ENCODE measurements around the gene VTCN1.

Gene VTCN1

GRCh38 chr1:117208580-117208979 is 2.1 kb downstream of the VTCN1 start:
- DNase-seq: no peak

- DNase-seq: no peak
Observed at GRCh38 chr1:117205368-117205767, 5.4 kb downstream of the VTCN1 start.

DNA sequence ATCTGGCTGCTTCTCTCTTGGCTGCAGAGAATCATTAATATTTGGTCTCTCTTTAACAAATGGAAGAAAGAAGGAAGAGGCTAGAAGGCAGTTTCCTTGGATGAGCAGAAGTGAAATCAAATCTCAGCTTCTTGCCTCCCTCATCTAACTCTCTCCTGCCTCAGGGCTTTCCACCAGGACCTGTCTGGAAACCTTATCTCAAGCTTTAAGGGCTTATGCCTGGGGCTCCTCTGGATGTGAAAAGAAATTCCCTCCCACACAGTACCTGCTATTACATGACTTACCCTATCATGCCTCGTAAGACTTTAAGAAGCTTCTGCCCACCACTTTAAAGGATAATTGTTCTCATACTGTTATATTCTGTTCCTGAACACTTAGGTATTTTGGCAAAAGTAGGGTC is 8.9 kb downstream of the VTCN1 start:
- DNase-seq: no peak

- no peak for DNase-seq
Observed at GRCh38 chr1:117198097-117198496, 12.6 kb downstream of the VTCN1 start.

GRCh38 chr1:117189726-117190125 is 21.0 kb downstream of the VTCN1 start:
- DNase-seq: no peak

DNA sequence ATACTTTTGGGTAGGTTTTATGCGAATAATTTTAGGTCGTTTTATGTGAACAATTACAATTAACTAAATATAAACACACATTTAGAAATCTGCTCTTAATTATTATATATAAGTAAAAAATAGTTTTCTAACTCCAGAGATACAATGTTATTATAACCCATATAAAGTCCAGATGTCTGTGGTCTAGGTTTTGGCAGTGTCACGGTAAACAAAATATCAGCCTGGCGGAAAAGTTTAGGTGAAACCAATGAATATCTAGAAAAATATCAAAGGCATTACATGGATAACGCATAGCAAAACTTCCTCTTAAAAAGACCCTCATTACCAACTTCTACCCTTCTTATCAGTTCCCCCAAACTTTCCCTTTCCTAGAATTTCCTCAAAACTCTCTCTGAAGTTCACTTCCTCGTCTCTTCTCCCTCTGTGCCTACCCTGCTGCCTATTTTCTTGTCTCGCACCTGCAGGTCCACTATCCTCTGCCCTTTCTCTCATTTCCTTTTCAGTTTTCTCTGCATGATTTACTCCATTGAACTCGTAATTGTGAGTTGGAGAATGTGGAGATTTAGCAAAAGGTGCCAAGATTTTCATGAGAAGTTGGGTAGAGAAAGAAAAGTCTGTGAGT is 21.8 kb downstream of the VTCN1 start:
- no peak for DNase-seq

GRCh38 chr1:117188170-117188815 is 22.4 kb downstream of the VTCN1 start:
- DNase-seq: no peak

DNA sequence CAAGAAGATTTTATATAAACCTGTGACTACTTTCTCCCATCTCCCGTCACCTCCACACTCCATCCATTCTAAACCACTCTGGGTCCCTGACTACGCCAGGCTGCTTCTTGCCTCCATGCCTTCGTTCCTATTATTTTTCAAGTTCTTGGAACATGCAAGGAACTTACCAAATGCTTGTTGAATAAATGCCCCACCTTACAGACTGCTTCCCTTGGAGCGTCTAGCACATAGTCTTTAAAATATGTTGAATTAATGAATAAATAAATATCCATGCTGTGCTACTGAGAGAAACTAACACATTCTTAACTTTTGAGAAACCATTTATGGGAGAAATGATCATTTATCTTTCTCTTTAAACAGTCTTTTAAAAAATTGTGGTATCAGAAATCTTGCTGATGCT is 27.6 kb downstream of the VTCN1 start:
- no peak for DNase-seq

- no peak for DNase-seq
Observed at GRCh38 chr1:117182319-117182718, 28.4 kb downstream of the VTCN1 start.

DNA sequence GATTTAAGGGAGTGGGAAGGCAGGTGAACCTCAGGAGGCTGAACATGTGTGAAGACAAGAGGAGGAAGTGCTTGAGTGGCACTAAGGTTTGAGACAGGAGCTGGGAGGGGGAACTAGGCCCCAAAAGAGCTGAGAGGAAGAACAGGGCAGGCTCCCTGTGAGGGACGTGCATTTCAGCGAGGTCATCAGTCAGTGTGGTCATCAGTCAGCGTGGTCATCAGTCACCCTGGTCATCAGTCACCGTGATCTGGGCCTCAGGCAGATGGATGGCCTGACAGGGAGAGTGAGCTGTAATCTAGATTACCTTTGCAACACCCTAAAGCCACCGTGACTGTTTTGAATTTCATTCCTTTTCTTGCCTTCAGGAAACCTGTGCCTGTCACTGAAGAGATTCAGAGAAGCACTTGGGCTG is 29.1 kb downstream of the VTCN1 start:
- no peak for DNase-seq

- no peak for DNase-seq
Observed at GRCh38 chr1:117180147-117180967, 30.4 kb downstream of the VTCN1 start.

GRCh38 chr1:117179471-117179870 is 31.3 kb downstream of the VTCN1 start:
- no peak for DNase-seq

DNA sequence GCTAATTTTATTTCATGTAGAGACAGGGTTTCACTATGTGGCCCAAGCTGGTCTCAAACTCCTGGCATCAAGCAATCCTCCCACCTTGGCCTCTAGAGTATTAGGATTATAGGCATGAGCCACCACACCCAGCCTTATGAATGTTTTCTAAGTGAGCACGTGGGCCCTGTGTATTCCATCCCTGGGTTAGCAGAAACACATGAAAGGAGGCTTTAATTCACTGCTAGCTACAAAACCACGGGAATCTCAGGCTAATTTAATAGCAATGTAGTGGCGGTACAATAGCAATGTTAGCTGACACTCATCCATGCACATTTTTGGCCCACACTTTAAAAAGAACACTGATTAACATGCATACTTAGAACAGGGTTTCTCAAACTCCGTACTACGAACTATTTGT is 32.0 kb downstream of the VTCN1 start:
- no peak for DNase-seq

DNA sequence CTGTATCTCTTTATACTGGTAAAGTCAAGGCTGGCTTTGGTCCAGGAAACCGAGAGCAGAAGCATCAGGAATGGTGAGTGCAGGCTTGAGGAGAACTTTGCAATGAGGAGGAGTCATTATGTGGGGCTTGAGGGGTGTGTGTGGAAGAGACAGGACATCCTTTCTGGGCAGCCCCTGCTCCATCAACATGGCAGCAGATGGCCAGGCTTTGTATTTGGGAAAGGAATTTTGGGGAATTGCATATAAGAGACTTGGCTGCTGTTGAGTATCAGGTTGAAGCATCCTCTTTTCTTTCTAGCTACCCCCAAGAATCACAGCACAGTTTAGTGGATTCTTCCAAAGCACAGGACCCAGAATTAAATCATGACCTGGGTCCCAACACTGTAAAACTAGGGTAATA is 33.4 kb downstream of the VTCN1 start:
- DNase-seq: no peak

DNA sequence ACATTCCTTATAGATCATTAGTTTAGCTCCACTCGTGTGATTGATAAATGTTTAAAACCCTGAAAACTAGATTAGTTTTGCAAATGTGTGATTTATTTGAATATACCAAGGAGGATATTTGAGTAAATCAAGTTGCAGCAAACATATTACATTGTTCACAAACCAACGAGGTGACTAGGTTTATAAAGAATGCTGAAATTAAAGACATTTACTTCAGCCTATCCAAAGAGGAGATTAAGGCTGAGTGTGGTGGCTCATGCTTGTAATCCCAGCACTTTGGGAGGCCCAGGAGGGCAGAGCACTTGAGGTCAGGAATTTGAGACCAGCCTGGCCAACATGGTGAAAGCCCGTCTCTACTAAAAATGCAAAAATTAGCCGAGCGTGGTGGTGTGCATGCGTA is 34.1 kb downstream of the VTCN1 start:
- DNase-seq: no peak

GRCh38 chr1:117174851-117175250 is 35.9 kb downstream of the VTCN1 start:
- DNase-seq: no peak

DNA sequence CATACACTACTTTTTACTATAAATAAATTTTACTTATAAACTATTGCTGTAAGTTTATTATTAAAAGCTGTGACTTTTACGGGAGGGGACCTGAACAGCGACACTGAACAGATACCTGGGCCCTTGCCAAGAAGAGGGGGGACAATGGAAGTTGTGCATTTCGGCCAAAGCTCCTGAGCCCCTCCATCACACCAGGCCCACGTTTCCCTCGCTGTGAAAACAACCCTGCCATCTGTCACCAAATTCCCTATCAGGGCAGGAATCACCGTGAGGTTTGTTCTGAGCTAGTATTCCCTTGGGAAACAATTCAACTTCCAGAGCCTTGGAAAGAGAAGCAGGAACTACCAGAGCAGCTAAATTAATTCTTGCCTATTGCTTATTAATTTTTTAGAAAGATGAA is 37.0 kb downstream of the VTCN1 start:
- no peak for DNase-seq

DNA sequence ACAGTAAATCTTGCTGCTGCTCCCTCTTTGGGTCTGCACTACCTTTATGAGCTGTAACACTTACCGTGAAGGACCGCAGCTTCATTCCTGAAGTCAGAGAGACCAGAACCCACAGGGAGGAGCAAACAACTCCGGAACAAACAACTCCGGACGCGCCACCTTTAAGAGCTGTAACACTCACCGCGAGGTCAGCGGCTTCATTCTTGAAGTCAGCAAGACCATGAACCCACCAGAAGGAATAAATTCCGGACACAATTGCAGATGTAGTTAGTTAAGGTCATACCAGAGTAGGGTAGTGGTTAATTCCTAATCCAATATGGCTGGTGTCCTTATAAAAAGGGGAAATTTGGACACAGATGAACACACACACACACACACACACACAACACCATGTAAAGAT is 37.7 kb downstream of the VTCN1 start:
- DNase-seq: no peak

- DNase-seq: peak; percentile 18
Observed at GRCh38 chr1:117171900-117172511, 38.7 kb downstream of the VTCN1 start.

GRCh38 chr1:117169871-117170596 is 40.7 kb downstream of the VTCN1 start:
- peak; percentile 94 for DNase-seq

DNA sequence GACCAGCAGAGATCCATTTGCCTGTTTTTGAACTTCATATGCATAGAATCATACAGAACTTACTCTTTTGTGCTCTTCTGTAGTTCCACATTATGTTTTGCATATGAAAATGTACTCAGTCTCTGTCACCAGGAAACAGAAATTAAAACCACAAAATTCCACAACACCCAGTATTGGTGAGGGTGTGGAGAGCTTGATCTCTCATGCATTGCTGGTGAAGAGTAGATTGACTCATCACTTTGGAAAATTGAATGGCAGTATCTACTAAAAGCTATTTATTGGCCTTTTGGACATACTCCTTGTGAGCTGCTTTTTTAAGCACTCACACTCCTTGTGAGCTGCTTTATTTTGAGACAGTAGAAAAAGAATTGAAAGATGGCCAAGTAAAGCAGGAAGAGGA is 43.3 kb downstream of the VTCN1 start:
- peak; percentile 23 for DNase-seq

GRCh38 chr1:117166076-117166475 is 44.7 kb downstream of the VTCN1 start:
- peak; percentile 34 for DNase-seq

DNA sequence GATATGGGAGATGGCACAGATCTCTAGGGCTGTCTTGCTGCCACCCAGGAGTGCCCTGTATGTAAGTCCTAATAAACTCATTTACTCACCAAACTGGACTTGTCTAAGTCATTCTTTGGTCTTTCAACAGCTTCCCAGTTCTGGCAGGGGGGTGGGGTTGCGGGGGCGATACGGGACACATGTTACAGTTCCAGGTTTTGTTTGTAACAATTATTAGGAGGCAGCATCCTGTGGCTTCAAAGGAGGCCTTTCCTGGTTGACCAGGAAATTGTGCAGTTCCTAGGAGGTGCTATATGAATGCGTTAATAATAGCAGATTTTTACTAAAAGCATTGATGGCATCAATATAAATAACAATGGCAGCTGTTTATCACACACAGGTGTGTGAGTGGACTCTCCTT is 46.5 kb downstream of the VTCN1 start:
- DNase-seq: no peak
